ENCODE results near the gene NAGLU. TPM values are rescaled to one million over a fixed set of nuclear protein-coding genes. Genes with fewer than 3 reads are reported as not detected.

Gene NAGLU
- total and polyA plus RNA-seq, 10 of the 15 experiments (the other 5 are each of a cell fraction or from before 2014, with no cell fraction given), result 0.23 to 27.5 (median 8.9) TPM

- Histone ChIP-seq H3K79me2 (ENCODE audit: control insufficient read depth, insufficient read depth, low read length) (peaks cover 16% of the 10 kb centered on the region), H3K4me2 (ENCODE audit: control insufficient read depth, insufficient read depth) (peak overlapping the region; percentile 89), H3K27ac (ENCODE audit: control insufficient read depth, insufficient read depth) (peak overlapping the region; percentile 81), H2AFZ (ENCODE audit: control insufficient read depth, low read depth, low read length) (no peak overlapping the region), H3K4me3 (peak overlapping the region; percentile 94), H3K9me3 (replicated peaks; ENCODE audit: control insufficient read depth, insufficient read depth, low read length) (no peaks in the 10 kb centered on the region), H4K20me1 (ENCODE audit: control insufficient read depth, insufficient read depth) (no peaks in the 10 kb centered on the region), H3K36me3 (ENCODE audit: control insufficient read depth in 2 of 2, insufficient read depth in 2 of 2, low read length in 1 of 2) (no peaks in the 10 kb centered on the region; a peak in 1 of 4 replicates), H3K27me3 (replicated peaks in 1 of 2; ENCODE audit: control insufficient read depth in 2 of 2, insufficient read depth in 2 of 2, low read length in 1 of 2) (no peaks in the 10 kb centered on the region), H3K9ac (ENCODE audit: control insufficient read depth, insufficient read depth, low read length) (peak overlapping the region; percentile 75), H3K4me1 (ENCODE audit: control insufficient read depth, insufficient read depth, low read length) (peaks cover 5% of the 10 kb centered on the region)
- ChIA-PET POLR2A (interaction anchor here (1.0 to 1.7 kb wide), 5 partner anchors 12 to 814 kb away, joined by 3 to 13 read pairs (median 3); partner anchors contain the start of genes NAGLU and VPS25), SMC1A (ENCODE audit: uncharacterized antibody, unreplicated experiment) (interaction anchor here (1.3 kb wide), 1 partner anchor 210 kb away, joined by 3 read pairs; no protein-coding TSS in a partner anchor), RAD21 (ENCODE audit: unreplicated experiment) (interaction anchor here (0.7 to 2.0 kb wide), 7 partner anchors 14 to 210 kb away, joined by 3 to 6 read pairs (median 4); no protein-coding TSS in a partner anchor), CTCF (interaction anchor here (1.0 to 1.8 kb wide), 7 partner anchors 13 to 127 kb away, joined by 3 to 7 read pairs (median 5); partner anchors contain the start of genes NAGLU and PSMC3IP)
- BruUV-seq (replicated peaks), result no TSS peak
- FAIRE-seq, result no peak
- TF ChIP-seq SMARCA5 (IDR thresholded peaks at IDR 0.05) (peak; percentile 78), RELB (IDR thresholded peaks at IDR 0.05; ENCODE audit: low read depth) (no peak), BCL3 (IDR thresholded peaks at IDR 0.05; ENCODE audit: borderline replicate concordance, insufficient read depth, low read depth, low read length, poor library complexity, severe bottlenecking) (no peak), MTA2 (IDR thresholded peaks at IDR 0.05; ENCODE audit: low read depth) (no peak), EED (IDR thresholded peaks at IDR 0.05; ENCODE audit: low read depth) (0 out of 2 replicates have a peak, but pooled peaks have one; percentile 5), KDM1A (IDR thresholded peaks at IDR 0.05; ENCODE audit: borderline replicate concordance) (no peak)
- DNase-seq (ENCODE audit: low read depth, low spot score), result no peak
- intact Hi-C loops (cut with micrococcal nuclease; ENCODE audit: unreplicated experiment) (no loop called here), in situ Hi-C loops (cut with MboI) (no loop called here)
- peak; percentile 44 for ATAC-seq
- WGBS (ENCODE audit: insufficient coverage, insufficient replicate concordance, low lambda C conversion rate, missing lambda C conversion rate), result 45% methylated on average over 16 of the region's 16 CpGs
Measured at GRCh38 chr17:42553866-42554249, 17.8 kb downstream of the NAGLU start.

Data from GM12878 (cell line).